Measurements from ENCODE around the gene SKI.
A peak's percentile ranks its signal among the peaks of the same experiment; 100 is the strongest.

Gene SKI

GRCh38 chr1:2313651-2314261 is 85.6 kb downstream of the SKI start:
- TF ChIP-seq, protein P1, sequence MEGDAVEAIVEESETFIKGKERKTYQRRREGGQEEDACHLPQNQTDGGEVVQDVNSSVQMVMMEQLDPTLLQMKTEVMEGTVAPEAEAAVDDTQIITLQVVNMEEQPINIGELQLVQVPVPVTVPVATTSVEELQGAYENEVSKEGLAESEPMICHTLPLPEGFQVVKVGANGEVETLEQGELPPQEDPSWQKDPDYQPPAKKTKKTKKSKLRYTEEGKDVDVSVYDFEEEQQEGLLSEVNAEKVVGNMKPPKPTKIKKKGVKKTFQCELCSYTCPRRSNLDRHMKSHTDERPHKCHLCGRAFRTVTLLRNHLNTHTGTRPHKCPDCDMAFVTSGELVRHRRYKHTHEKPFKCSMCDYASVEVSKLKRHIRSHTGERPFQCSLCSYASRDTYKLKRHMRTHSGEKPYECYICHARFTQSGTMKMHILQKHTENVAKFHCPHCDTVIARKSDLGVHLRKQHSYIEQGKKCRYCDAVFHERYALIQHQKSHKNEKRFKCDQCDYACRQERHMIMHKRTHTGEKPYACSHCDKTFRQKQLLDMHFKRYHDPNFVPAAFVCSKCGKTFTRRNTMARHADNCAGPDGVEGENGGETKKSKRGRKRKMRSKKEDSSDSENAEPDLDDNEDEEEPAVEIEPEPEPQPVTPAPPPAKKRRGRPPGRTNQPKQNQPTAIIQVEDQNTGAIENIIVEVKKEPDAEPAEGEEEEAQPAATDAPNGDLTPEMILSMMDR (IDR thresholded peaks at IDR 0.05) = no peak
- Histone ChIP-seq H3K4me1 (peaks cover 21 to 89% (median 80%) of the 10 kb centered on the region in 4 donors), H3K4me3 (peak overlapping the region; percentile 53 to 78), H3K27me3 (no peaks in the 10 kb centered on the region), H3K9me3 (no peaks in the 10 kb centered on the region), H3K27ac (peak overlapping the region; percentile 90 to 93), H3K36me3 (peaks cover 3 to 10% (median 6%) of the 10 kb centered on the region in 3 donors)
- intact Hi-C loops (cut with DNase I; ENCODE audit: low total_unique reads) = loop anchor here (5.0 to 10.0 kb wide), 3 partner anchors 71 to 109 kb away; no protein-coding TSS in a partner anchor
- no peak for DNase-seq

GRCh38 chr1:2314273-2314802 is 86.2 kb downstream of the SKI start:
- intact Hi-C loops (cut with DNase I; ENCODE audit: low total_unique reads) = loop anchor here (5.0 to 10.0 kb wide), 3 partner anchors 70 to 110 kb away; no protein-coding TSS in a partner anchor

DNA sequence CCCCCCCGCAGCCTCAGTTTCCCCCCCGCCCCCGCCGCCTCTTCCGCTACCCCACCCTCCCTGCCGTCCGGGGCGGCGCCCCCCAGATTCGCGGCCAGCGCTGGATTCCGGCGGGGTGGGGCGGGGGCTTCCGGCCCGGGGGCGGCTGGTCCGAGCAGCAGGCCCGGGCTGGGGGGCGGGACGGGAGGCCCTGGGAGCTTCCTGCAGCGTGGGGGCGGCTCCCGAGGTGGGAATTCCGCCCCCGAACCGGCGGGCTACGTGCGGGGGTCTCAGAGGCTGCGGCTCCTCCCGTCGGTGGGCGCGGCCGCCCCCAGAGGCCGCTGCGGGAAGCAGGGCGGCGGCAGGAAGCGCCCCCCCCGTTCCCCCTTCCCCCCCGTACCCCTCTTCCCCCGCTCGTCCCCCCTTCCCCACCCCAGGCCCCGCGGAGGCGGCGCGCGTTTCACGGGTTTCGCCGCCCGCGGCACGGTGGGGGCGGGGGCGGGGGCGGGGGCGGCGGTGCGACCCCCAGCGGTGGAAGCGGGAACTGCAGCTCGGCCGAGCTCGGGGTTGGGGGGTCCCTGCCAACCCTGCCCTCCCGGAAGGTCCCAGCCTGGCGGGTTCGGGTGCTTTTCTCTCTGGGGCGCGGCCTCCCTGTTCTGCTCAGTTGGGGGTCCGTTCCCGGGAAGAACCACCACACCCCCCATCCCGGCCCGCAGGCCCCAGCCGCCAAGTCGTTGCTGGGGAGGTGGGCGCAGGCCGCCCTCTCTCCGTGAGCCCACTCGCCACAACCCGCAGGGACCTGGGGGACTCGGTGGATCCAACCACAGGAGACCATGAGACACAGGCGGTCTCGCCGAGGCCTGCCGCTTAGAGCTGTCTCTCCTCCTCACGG is 86.9 kb downstream of the SKI start:
- Histone ChIP-seq H3K9me3 (no peaks in the 10 kb centered on the region), H3K27me3 (no peaks in the 10 kb centered on the region), H3K4me1 (peaks cover 21 to 100% (median 89%) of the 10 kb centered on the region in 4 donors), H3K36me3 (peaks cover 0 to 7% (median 0%) of the 10 kb centered on the region in 3 donors), H3K4me3 (peak overlapping the region; percentile 53 to 78), H3K27ac (peak overlapping the region; percentile 90 to 93)
- intact Hi-C loops (cut with DNase I; ENCODE audit: low total_unique reads) = loop anchor here (5.0 to 10.0 kb wide), 3 partner anchors 70 to 110 kb away; no protein-coding TSS in a partner anchor
- DNase-seq = no peak
- TF ChIP-seq, protein P1 (IDR thresholded peaks at IDR 0.05) = peak; percentile 71 to 99

More at GRCh38 chr1:2314273-2314802, 86.2 kb downstream of the SKI start:
- H3K4me3 ChIP-seq = peak overlapping the region; percentile 53 to 78
- peaks cover 0 to 7% (median under 1%) of the 10 kb centered on the region in 3 donors for H3K36me3 ChIP-seq
- peaks cover 21 to 95% (median 83%) of the 10 kb centered on the region in 4 donors for H3K4me1 ChIP-seq
- peak overlapping the region; percentile 90 to 93 for H3K27ac ChIP-seq
- H3K9me3 ChIP-seq = no peaks in the 10 kb centered on the region
- H3K27me3 ChIP-seq = no peaks in the 10 kb centered on the region
- TF ChIP-seq, protein P1 (IDR thresholded peaks at IDR 0.05) = no peak
- DNase-seq = peak; percentile 54 to 88

DNA sequence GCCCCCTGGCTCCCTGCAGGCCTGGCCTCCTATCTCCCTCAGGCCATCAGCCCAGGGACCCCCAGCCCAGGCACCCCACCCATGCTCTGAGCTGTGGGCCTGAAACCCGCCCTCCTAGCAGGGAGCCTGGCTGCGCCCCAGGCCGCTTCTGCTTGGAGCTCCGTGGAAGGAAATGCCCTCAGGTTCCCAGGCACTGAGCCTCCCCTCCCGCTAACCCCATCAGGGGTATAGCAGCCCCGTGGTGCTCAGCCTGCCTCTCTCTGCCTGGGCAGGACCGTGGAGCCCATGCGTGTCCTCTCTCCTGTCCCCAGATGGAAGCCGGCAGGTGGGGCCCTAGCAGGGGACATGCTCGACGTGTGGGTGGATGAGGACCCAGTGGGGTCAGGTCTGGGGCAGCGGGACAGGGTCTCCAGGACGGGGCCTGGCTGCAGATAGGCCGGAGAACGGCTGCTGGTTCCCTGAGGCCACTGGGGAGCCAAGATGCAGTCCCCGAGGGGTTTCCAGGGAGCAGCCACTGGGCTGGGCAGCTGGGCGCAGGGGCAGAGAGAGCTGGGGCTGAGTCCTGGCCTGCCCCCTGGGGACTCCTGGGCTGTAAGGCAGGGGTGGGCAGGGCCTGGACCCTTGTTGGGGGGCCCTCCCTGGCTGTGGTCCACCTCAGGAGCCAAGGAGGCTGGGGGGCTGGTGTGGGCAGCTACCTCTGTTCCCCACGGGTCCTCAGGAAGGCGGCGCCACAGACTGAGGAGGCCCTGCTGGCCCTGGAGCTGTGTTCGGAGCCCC is 87.7 kb downstream of the SKI start:
- intact Hi-C loops (cut with DNase I; ENCODE audit: low total_unique reads) = loop anchor here (10.0 kb wide), 2 partner anchors 69 to 111 kb away; no protein-coding TSS in a partner anchor
- H3K4me3 ChIP-seq = no peak overlapping the region

More for the DNA sequence above, 87.7 kb downstream of the SKI start:
- TF ChIP-seq, protein P1 (IDR thresholded peaks at IDR 0.05) = no peak
- H3K4me1 ChIP-seq = peaks cover 22 to 100% (median 89%) of the 10 kb centered on the region in 4 donors
- no peaks in the 10 kb centered on the region for H3K9me3 ChIP-seq
- H3K36me3 ChIP-seq = no peaks in the 10 kb centered on the region
- no peaks in the 10 kb centered on the region for H3K27me3 ChIP-seq
- H3K27ac ChIP-seq = peak overlapping the region; percentile 90 to 93
- DNase-seq = no peak

Data from tibial artery (tissue), 4 donors.